Embryonic facial prominence (tissue), 1 donor: ENCODE results near the gene DSCAML1.
"Not testable (repeated sequence)": the region's sequence is repeated elsewhere in the genome, so short reads cannot be mapped to it uniquely, and the experiment has no call there.

Experiments
- DNase-seq: peaks from one replicate; pipeline ENCODE4 v3.0.0-alpha.2; 2016; ENCODE audit errors: extremely low spot score

Gene DSCAML1

GRCh38 chr11:117473481-117474091, 323.4 kb downstream of the DSCAML1 start:
- DNase-seq: no peak

GRCh38 chr11:117471776-117472175, 325.2 kb downstream of the DSCAML1 start:
- no peak for DNase-seq

DNA sequence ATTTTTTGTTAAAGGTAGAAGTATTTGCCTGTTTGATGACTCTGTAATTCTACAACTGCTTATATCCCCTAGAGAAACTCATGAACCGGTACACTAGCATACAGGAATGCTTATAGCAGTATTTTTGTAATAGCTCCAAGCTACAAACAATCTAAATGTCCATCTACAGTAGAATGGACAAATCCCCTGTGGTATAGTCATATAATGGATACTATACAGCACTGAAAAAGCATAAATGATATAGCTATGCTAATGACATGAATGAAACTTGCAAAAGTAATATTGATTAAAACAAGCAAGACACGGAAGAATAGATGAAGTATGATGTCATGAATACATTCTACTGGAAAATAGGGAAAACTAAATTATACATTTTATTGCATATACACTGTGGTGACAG, 326.4 kb downstream of the DSCAML1 start:
- DNase-seq: no peak

GRCh38 chr11:117468888-117469287, 328.1 kb downstream of the DSCAML1 start:
- DNase-seq: no peak

GRCh38 chr11:117467770-117468169, 329.2 kb downstream of the DSCAML1 start:
- DNase-seq: no peak

- DNase-seq: no peak
Measured at GRCh38 chr11:117466966-117467365, 330.1 kb downstream of the DSCAML1 start.

GRCh38 chr11:117465236-117465997, 331.6 kb downstream of the DSCAML1 start:
- DNase-seq: no peak

GRCh38 chr11:117464778-117465177, 332.2 kb downstream of the DSCAML1 start:
- no peak for DNase-seq

DNA sequence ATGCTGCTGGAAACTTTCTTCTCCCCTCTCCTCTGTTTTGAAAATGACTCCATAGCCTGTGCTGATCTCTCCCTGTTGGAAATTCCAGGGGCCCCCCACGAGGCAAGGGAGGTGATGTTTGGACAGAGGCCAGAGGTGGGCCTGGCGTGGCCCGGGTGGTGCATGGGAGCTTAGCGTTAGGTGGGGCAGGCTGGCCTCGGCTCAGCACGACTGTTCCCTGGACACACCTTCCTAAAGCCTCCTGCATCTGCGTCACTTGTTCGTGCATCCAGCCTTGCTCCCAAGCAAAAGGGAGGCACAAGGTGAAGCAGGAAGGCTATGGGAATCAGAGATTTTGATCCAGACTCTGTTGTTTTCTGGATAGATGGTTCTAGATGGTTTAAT, 334.2 kb downstream of the DSCAML1 start:
- DNase-seq: no peak

DNA sequence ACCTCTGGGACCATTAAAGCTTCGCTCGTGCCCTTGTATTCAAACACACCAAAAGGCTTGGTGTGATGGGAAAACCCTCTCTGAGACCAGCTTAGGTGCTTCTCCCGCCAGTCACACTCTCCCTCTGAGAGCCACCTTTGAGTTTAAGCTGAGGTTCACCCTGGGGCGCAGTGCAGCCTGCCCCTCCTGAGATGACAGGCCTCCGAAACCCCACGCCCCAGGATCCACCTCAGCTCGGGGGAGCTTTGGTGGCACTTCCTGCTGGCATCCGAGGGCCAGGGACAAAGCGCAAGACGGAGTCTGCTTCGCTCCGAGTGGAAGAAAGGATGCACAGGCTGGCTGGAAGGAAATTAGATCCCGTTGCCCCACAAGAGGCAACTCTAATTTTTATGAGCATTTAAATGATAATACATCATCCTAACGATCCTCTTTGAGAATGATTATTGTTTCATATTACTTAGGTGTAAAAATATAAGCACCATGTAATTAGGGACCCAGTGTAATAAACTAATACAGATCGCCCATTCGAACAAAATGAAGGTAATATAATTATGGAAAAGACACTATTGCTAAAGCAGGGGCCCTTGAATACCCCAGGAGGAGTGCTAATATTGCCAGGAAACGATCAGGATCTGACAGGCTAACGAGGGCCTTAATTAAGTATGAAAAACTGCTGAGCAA, 334.7 kb downstream of the DSCAML1 start:
- no peak for DNase-seq

- DNase-seq: no peak
Measured at GRCh38 chr11:117461396-117462182, 335.4 kb downstream of the DSCAML1 start.

DNA sequence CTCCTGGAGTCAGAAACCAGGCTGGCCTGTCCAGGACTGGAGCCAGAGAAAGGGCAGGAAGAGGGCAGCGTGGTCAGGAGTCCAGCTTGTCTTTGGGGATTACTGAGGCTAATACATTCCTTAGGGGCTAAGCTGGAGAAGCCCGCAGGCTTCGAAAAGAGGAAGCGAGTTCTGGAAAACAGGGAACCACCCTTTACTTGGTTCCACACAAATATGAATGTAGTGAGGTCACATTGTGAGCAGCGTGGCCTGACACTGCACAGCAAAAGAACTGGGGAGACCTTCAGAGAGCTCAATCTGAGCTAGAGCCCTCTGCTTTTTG, 337.1 kb downstream of the DSCAML1 start:
- no peak for DNase-seq

GRCh38 chr11:117459123-117459978, 337.7 kb downstream of the DSCAML1 start:
- no peak for DNase-seq

DNA sequence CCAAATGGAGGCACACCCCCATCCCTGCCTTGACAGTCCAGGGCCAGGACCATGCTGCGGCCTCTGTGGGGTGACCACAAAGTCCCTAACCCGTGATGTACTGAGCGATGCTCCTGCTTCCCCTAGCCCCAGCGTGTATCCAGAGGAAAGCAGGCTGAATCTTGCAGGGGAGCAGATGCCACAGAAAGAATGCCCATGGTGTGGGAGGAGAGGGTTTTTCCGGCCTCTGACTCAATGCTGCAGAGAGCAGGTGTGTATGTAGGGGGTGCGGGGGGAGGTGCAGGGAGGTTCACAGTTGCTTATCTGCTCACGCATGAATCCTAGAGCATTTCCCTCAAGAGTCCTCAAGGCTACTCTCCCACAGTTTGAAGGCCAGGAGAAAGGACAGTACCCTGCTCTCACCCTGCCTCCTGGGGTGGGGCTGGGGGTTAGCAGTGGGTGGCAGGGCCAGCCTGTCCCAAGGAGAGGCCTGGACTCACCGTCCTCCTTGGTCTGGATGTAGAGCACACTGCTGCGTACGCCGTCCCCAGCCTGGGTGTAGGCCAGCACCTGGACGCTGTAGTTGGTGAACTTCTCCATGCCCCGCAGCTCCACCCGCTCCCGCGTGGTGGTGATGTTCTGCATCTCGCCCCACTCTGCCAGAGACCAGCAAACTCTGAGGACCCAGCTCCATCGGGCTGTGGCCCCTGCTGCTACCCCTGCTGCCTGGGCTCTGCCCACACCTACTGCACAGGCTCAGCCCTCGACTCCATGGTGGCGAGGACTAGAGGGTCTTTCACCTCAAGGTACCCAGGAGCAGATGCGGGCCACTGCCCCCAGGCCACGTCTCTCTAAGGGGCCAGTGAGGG, 338.5 kb downstream of the DSCAML1 start:
- DNase-seq: no peak

- DNase-seq: no peak
Measured at GRCh38 chr11:117457835-117458234, 339.2 kb downstream of the DSCAML1 start.

GRCh38 chr11:117457031-117457785, 339.8 kb downstream of the DSCAML1 start:
- DNase-seq: no peak

GRCh38 chr11:117456721-117457029, 340.3 kb downstream of the DSCAML1 start:
- not testable (repeated sequence) for DNase-seq

DNA sequence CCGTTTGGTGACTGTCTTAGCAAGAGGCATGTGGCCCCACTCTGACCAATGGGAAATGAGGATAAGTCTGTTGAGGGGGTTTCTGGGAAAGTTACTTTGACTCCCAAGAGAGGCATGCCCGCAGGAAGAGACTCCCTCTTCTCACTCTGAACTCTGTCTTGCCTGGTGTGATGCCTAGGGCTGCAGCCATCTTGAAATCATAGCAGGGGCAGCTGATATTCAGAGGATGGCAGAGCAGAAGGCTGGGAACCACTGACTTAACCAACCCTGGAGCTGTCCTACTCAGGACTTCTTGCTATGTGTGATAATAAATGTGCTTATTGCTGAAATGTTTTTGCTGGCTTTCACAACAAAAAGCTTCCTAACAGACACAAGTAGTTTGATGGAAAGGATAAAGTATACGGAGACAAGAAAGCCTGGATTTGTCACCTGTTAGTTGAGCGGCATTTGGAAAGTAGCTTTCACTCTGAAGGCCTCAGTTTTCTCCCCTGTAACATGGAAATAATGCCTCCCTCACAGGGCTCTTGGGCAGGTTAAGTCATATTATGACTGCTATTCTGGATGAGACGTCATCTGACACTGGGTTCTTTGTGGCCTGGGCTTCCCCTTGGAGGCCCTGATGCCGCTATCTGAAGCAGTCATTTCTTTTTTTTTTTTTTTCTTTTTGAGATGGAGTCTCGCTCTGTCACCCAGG, 340.8 kb downstream of the DSCAML1 start:
- no peak for DNase-seq

GRCh38 chr11:117454564-117454917, 342.5 kb downstream of the DSCAML1 start:
- DNase-seq: no peak
